ENCODE measurements around the gene EML3.
A peak's percentile ranks its signal among the peaks of the same experiment; 100 is the strongest.

The EML3 gene

DNA sequence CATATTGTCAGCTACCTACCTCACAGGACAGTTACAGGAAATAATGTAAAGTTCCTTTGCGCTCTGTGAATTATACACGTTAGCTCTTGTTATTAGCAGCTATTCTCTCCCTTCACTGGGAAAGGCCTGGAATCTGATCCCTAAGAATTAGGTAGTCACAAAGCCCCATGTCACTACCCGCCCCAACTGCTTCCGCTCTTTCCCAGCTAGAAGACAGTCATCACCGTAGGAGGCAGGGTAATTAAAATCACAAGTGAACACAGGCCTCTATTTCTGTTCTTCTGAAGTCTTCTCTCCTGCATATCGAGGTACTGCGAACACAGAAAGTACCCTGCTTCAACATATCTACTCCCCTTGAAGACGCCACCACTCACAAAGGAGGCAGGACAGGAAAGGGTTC, 53.4 kb downstream of the EML3 start:
- Histone ChIP-seq H3K4ac (ENCODE audit: low read length) (no peak overlapping the region), H2BK5ac (ENCODE audit: low read length) (no peak overlapping the region), H3K9me3 (replicated peaks in 1 of 2; ENCODE audit: control insufficient read depth in 2 of 2, insufficient read depth in 1 of 2, low read depth in 1 of 2, low read length in 2 of 2) (no peaks in the 10 kb centered on the region), H3K18ac (ENCODE audit: low read length) (no peak overlapping the region), H2BK15ac (ENCODE audit: low read length) (no peak overlapping the region), H3K4me1 (ENCODE audit: control insufficient read depth in 2 of 2, insufficient read depth in 1 of 2, low read depth in 1 of 2, low read length in 2 of 2) (peaks cover 22 to 26% of the 10 kb centered on the region in 2 donors), H2AK5ac (ENCODE audit: low read depth, low read length) (no peak overlapping the region), H3K36me3 (replicated peaks in 1 of 2; ENCODE audit: control insufficient read depth in 2 of 2, insufficient read depth in 2 of 2, low read length in 2 of 2) (peaks cover 31 to 80% of the 10 kb centered on the region in 2 donors), H3K27me3 (ENCODE audit: control insufficient read depth in 3 of 3, insufficient read depth in 3 of 3, low read depth in 1 of 3, low read length in 3 of 3) (no peaks in the 10 kb centered on the region), H3K23ac (ENCODE audit: low read depth, low read length, poor library complexity) (no peak overlapping the region), H2BK120ac (ENCODE audit: low read depth, low read length) (no peak overlapping the region), H4K91ac (ENCODE audit: low read depth, low read length, poor library complexity) (no peak overlapping the region), H2BK12ac (ENCODE audit: low read length) (no peak overlapping the region), H3K9ac (ENCODE audit: low read depth, low read length, poor library complexity) (no peak overlapping the region), H4K8ac (ENCODE audit: low read depth, low read length) (no peak overlapping the region), H3K14ac (ENCODE audit: low read length) (no peak overlapping the region), H3K4me2 (ENCODE audit: insufficient read depth, low read length, poor library complexity, severe bottlenecking) (no peak overlapping the region), H2AFZ (ENCODE audit: low read length) (no peak overlapping the region), H3K27ac (replicated peaks; ENCODE audit: low read length) (peak overlapping the region; percentile 20), H3K79me1 (ENCODE audit: low read depth, low read length) (no peaks in the 10 kb centered on the region), H3K4me3 (ENCODE audit: low read length in 2 of 2) (no peak overlapping the region)
- no CpG with 5 or more reads among the region's 8 CpGs for WGBS, 2 donors (ENCODE audit: extremely low coverage in 2 of 2, insufficient read length in 2 of 2, insufficient replicate concordance in 1 of 2)
- DNase-seq (ENCODE audit: low spot score): no peak

DNA sequence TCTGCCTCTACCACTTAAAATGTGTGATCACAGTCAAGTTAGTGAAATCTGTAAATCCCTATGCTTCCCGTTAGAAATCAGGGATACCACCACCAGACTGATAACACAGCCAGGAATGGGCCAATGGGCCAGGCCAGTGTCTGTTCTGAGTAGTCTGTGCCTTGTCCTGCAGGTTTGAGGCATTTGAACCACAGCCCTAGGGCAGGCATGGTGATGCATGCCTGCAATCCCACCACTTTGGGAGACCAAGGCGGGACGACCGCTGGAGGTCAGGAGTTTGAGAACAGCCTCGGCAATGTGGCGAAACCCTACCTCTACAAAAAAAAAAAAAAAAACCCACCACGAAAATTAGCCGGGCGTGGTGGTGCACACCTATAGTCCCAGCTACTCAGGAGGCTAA, 53.9 kb downstream of the EML3 start:
- Histone ChIP-seq H3K9me3 (replicated peaks in 1 of 2; ENCODE audit: control insufficient read depth in 2 of 2, insufficient read depth in 1 of 2, low read depth in 1 of 2, low read length in 2 of 2) (no peaks in the 10 kb centered on the region), H3K4me2 (ENCODE audit: insufficient read depth, low read length, poor library complexity, severe bottlenecking) (no peak overlapping the region), H3K14ac (ENCODE audit: low read length) (no peak overlapping the region), H2BK15ac (ENCODE audit: low read length) (no peak overlapping the region), H2BK12ac (ENCODE audit: low read length) (no peak overlapping the region), H3K9ac (ENCODE audit: low read depth, low read length, poor library complexity) (no peak overlapping the region), H3K18ac (ENCODE audit: low read length) (no peak overlapping the region), H2BK5ac (ENCODE audit: low read length) (no peak overlapping the region), H3K27ac (replicated peaks; ENCODE audit: low read length) (no peak overlapping the region), H2AFZ (ENCODE audit: low read length) (no peak overlapping the region), H3K79me1 (ENCODE audit: low read depth, low read length) (no peaks in the 10 kb centered on the region), H3K23ac (ENCODE audit: low read depth, low read length, poor library complexity) (no peak overlapping the region), H3K4me1 (ENCODE audit: control insufficient read depth in 2 of 2, insufficient read depth in 1 of 2, low read depth in 1 of 2, low read length in 2 of 2) (peaks cover 24 to 31% of the 10 kb centered on the region in 2 donors), H4K91ac (ENCODE audit: low read depth, low read length, poor library complexity) (no peak overlapping the region), H2AK5ac (ENCODE audit: low read depth, low read length) (no peak overlapping the region), H3K4ac (ENCODE audit: low read length) (no peak overlapping the region), H2BK120ac (ENCODE audit: low read depth, low read length) (no peak overlapping the region), H3K4me3 (ENCODE audit: low read length in 2 of 2) (no peak overlapping the region), H4K8ac (ENCODE audit: low read depth, low read length) (no peak overlapping the region), H3K36me3 (replicated peaks in 1 of 2; ENCODE audit: control insufficient read depth in 2 of 2, insufficient read depth in 2 of 2, low read length in 2 of 2) (peaks cover 29 to 76% of the 10 kb centered on the region in 2 donors), H3K27me3 (ENCODE audit: control insufficient read depth in 3 of 3, insufficient read depth in 3 of 3, low read depth in 1 of 3, low read length in 3 of 3) (no peaks in the 10 kb centered on the region)
- DNase-seq (ENCODE audit: low spot score): no peak
- WGBS, 2 donors (ENCODE audit: extremely low coverage in 2 of 2, insufficient read length in 2 of 2, insufficient replicate concordance in 1 of 2): no CpG with 5 or more reads among the region's 9 CpGs

DNA sequence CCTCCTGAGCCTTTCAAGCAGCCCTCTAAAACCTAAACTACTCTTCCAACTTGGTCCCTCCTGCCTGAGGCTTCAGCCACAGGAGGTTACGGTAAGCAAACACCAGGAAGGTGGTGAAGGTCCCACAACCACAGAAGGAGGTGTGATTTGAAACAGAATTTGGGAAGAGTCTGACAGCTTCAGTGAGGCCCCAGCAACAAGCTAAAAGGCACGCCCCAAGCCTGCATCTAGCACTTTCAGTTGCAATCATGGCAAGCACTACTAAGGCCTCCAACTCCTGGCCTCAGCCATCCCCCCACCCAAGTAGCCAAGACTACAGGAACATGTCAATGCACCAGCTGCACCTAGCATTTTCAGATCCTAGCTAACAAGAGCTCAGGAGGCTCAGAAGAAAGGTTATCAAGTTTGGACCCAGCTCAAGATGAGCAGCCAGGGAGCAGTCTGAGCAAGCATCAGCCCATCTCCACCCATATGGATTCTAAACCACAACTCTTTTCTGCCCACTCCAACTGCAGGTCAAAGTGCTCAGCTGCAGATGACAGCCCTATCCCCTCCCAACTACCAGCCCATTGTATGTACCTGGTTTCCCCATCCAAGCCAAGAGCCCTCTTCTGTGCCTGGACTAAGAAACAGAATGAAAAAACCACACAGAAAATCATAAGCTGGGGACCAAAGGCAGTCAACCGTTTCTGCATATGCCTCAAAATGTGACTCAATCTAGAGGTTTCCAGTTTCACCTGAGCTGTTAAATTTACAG, 55.5 kb downstream of the EML3 start:
- Histone ChIP-seq H3K9ac (ENCODE audit: low read depth, low read length, poor library complexity) (no peak overlapping the region), H2BK5ac (ENCODE audit: low read length) (peak overlapping the region; percentile 35), H3K18ac (ENCODE audit: low read length) (peak overlapping the region; percentile 89), H3K79me1 (ENCODE audit: low read depth, low read length) (no peaks in the 10 kb centered on the region), H3K9me3 (replicated peaks in 1 of 2; ENCODE audit: control insufficient read depth in 2 of 2, insufficient read depth in 1 of 2, low read depth in 1 of 2, low read length in 2 of 2) (no peaks in the 10 kb centered on the region), H3K27me3 (ENCODE audit: control insufficient read depth in 3 of 3, insufficient read depth in 3 of 3, low read depth in 1 of 3, low read length in 3 of 3) (no peaks in the 10 kb centered on the region), H3K36me3 (replicated peaks in 1 of 2; ENCODE audit: control insufficient read depth in 2 of 2, insufficient read depth in 2 of 2, low read length in 2 of 2) (peaks cover 25 to 60% of the 10 kb centered on the region in 2 donors), H2BK15ac (ENCODE audit: low read length) (peak overlapping the region; percentile 2), H2BK12ac (ENCODE audit: low read length) (no peak overlapping the region), H3K14ac (ENCODE audit: low read length) (no peak overlapping the region), H3K4ac (ENCODE audit: low read length) (no peak overlapping the region), H2BK120ac (ENCODE audit: low read depth, low read length) (no peak overlapping the region), H2AFZ (ENCODE audit: low read length) (no peak overlapping the region), H3K27ac (replicated peaks; ENCODE audit: low read length) (peak overlapping the region; percentile 77), H4K8ac (ENCODE audit: low read depth, low read length) (no peak overlapping the region), H3K4me1 (ENCODE audit: control insufficient read depth in 2 of 2, insufficient read depth in 1 of 2, low read depth in 1 of 2, low read length in 2 of 2) (peaks cover 40 to 42% of the 10 kb centered on the region in 2 donors), H3K23ac (ENCODE audit: low read depth, low read length, poor library complexity) (no peak overlapping the region), H3K4me3 (ENCODE audit: low read length in 2 of 2) (no peak overlapping the region), H2AK5ac (ENCODE audit: low read depth, low read length) (peak overlapping the region; percentile 47), H3K4me2 (ENCODE audit: insufficient read depth, low read length, poor library complexity, severe bottlenecking) (no peak overlapping the region), H4K91ac (ENCODE audit: low read depth, low read length, poor library complexity) (no peak overlapping the region)
- WGBS, 2 donors (ENCODE audit: extremely low coverage in 2 of 2, insufficient read length in 2 of 2, insufficient replicate concordance in 1 of 2): no CpG with 5 or more reads among the region's 3 CpGs
- DNase-seq (ENCODE audit: low spot score): no peak

DNA sequence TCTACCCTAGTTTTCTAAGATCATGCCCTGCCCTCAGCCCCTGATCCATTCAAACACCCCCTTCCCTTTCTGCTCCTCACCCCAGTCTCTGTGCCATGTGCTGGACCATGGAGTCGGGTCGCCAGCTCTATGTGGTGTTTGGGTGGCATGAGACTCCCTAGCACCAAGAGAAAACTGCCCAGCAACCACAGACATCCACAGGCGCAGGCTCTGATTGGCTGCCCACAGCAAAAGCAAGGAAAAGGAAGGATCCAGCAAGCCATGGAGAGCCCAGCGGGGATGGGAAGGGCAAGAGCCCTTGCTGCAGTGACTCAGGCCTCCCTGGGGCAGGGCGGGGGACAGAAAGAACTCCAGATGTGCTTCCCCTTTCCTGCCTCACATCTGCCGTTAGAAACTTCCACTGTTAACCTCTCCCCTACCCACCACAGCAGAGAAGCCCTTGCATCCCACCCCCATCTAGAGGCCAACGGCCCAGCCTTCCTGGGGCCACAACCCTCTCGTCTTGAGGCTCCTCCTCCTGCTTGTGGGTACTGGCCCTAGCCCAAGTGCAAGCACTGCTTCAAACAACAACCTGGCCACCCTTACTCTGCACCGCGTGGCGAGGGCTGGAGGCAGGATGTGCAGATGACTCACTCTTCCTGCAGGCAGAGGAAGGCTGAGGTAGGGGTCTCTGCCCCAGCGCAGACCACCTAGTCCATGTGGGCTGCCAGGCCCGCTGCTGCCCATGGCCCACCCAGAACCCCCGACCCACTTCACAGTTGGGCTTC, 56.3 kb downstream of the EML3 start:
- Histone ChIP-seq H3K14ac (ENCODE audit: low read length) (no peak overlapping the region), H4K91ac (ENCODE audit: low read depth, low read length, poor library complexity) (no peak overlapping the region), H3K9me3 (replicated peaks in 1 of 2; ENCODE audit: control insufficient read depth in 2 of 2, insufficient read depth in 1 of 2, low read depth in 1 of 2, low read length in 2 of 2) (no peaks in the 10 kb centered on the region), H3K4me1 (ENCODE audit: control insufficient read depth in 2 of 2, insufficient read depth in 1 of 2, low read depth in 1 of 2, low read length in 2 of 2) (peaks cover 44 to 45% of the 10 kb centered on the region in 2 donors), H3K27ac (replicated peaks; ENCODE audit: low read length) (peak overlapping the region; percentile 77), H3K9ac (ENCODE audit: low read depth, low read length, poor library complexity) (no peak overlapping the region), H3K79me1 (ENCODE audit: low read depth, low read length) (no peaks in the 10 kb centered on the region), H2BK5ac (ENCODE audit: low read length) (peak overlapping the region; percentile 35), H3K27me3 (ENCODE audit: control insufficient read depth in 3 of 3, insufficient read depth in 3 of 3, low read depth in 1 of 3, low read length in 3 of 3) (no peaks in the 10 kb centered on the region), H2AK5ac (ENCODE audit: low read depth, low read length) (peak overlapping the region; percentile 47), H2BK12ac (ENCODE audit: low read length) (peak overlapping the region; percentile 14), H3K4me3 (ENCODE audit: low read length in 2 of 2) (no peak overlapping the region), H3K4ac (ENCODE audit: low read length) (no peak overlapping the region), H2BK15ac (ENCODE audit: low read length) (peak overlapping the region; percentile 2), H3K18ac (ENCODE audit: low read length) (peak overlapping the region; percentile 89), H2AFZ (ENCODE audit: low read length) (no peak overlapping the region), H3K4me2 (ENCODE audit: insufficient read depth, low read length, poor library complexity, severe bottlenecking) (no peak overlapping the region), H4K8ac (ENCODE audit: low read depth, low read length) (no peak overlapping the region), H3K36me3 (replicated peaks in 1 of 2; ENCODE audit: control insufficient read depth in 2 of 2, insufficient read depth in 2 of 2, low read length in 2 of 2) (peaks cover 25 to 52% of the 10 kb centered on the region in 2 donors), H3K23ac (ENCODE audit: low read depth, low read length, poor library complexity) (peak overlapping the region; percentile 21), H2BK120ac (ENCODE audit: low read depth, low read length) (no peak overlapping the region)
- no CpG with 5 or more reads among the region's 14 CpGs for WGBS, 2 donors (ENCODE audit: extremely low coverage in 2 of 2, insufficient read length in 2 of 2, insufficient replicate concordance in 1 of 2)
- no peak for DNase-seq (ENCODE audit: low spot score)

Measured in neuronal stem cell (in vitro differentiated cells).